OCI-LY3 (cell line): Measurements from ENCODE around the gene SEC14L6.

Source experiments
- CTCF ChIP-seq: fragments of 200-600, 300-600 bp; sonication (generic); IDR thresholded peaks from 2 replicates; pipeline ENCODE4 v1.5.1; 2014; ENCODE audit warnings: antibody characterized with exemption, low read length, low read depth
- EZH2phosphoT487 ChIP-seq: fragments of 200-600 bp; shearing (Covaris generic); IDR thresholded peaks from 2 replicates; pipeline ENCODE4 v1.6.1; 2018; ENCODE audit warnings: antibody characterized with exemption, mixed run types, low read depth

GRCh38 chr22:30555282-30556210 is 9.0 kb upstream of the SEC14L6 start:
- no peak for TF ChIP-seq CTCF
- no peak for TF ChIP-seq EZH2phosphoT487
